Measurements from ENCODE around the gene MAML3.

MAML3 gene

DNA sequence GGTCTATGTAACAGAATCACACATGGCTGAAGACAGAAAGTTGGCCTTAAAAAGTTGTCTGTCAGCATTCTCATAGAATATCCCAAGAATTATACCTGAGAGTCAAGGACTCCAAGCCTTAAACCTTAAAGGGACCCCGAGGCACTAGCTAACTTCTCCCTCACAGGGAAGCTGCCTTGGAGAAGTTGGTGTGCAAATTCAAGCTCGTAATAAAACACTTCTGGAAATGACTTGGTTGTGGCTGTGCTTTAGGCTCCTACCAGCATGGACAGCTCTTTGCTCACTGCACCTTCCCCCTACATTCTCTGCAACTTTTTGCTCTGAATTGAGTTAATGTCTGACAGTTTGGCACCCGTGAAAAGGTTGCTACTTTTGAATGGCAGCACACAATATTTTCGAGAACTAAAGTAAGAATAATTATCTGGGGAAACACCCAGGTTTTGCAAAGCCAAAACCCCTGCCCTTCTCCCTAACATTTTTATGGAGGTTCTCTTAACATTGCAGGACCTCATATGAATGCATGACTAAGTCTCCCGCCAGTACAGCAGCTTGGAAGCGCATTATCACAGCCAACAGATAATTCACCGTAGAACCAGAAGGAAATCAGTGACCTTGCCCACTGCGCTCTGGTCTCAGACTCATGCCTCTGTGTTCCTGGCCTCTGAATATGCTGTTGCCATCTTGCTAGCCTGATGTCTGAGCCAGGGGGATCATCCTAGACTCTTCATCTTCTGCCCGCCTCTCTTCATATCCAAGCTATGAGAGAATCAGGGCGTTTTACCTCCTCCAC lies 397.4 kb downstream of the MAML3 start:
- no peak for DNase-seq (ENCODE audit: low read depth)

DNA sequence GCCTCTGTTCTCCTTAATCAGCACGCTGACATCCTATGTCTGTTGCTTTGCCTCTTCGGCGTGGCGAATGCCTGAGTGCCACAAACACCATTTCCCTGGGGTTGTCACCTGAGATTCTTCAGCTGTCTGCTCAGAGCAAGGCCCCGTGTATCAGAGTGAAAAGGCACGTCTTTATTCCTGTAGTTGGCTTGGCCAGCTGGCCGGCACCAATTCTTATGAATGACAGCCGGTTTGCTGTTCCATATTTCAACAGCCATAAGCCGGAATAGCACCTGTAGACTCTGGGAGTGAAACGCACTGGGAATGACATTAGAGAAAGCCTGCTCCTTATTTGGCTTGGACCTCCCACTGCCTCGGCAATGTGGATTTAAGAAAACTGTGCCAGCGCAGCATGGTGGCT lies 399.0 kb downstream of the MAML3 start:
- DNase-seq (ENCODE audit: low read depth): no peak

DNA sequence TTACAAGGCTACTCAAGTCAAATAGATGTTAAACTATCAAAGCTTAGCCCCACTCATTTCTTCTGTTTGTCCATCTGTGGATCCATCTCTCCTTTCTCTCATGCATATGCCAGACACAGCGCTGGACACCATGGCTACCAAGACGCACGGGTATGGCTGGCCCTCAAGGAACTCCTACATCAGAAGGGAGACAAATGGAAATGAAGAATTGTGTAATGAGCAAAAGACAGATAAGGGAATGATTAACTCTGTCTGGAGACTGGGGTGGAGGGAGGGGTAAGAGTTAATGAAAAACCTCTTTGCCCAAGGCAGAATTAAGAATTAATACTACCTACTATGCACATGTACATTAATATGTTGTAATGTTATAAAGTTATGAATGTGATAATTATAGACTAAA lies 400.3 kb downstream of the MAML3 start:
- no peak for DNase-seq (ENCODE audit: low read depth)

DNA sequence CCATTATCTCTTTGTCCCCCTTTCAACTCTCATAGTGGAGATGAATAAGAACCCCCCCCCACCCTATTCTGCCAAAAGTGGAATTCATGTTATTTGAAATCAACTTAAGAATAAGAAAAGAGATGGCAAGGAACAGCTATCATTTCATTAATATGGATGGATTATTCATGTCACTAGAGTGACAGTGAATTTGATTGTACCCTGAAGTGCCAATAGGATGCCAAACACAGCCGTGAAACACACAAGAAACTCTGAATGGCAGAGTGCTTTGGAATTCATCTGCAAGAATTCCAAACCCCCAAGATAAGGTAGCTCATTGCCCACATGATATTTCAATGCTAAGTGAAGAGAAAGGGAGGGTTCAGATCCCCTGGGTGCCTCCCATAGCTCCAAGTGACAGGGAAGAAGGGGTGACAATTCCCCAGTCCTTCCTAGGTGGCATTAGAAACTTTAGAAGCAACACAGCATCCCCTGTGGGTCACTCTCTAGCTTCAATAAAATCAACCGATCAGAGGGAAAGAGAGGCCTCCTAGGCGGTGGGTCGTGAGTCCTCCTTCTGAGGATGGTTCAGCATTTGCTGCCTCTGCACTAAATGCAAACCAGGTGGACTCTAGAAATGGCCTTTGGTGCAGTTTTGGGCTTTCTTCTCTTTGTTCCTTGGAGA lies 404.0 kb downstream of the MAML3 start:
- no peak for DNase-seq (ENCODE audit: low read depth)

DNA sequence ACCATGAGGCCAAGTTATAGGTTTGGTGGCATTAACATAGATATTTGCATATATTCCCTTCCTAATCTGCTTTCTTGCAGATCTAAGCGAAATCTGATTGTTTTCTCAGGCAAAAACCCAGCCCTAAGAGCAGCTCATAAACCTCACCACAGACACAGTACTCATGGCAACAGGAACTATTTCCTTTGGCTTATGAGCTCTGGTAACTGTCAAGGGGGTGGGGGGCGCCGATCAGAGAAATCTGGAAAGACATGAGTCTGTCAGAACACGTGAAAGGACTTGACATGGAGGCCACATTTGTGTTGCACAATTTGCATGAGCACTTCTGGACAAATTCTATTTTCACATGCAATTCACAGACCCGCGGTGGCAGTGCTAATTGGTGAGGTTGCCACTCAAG lies 404.6 kb downstream of the MAML3 start:
- no peak for DNase-seq (ENCODE audit: low read depth)

DNA sequence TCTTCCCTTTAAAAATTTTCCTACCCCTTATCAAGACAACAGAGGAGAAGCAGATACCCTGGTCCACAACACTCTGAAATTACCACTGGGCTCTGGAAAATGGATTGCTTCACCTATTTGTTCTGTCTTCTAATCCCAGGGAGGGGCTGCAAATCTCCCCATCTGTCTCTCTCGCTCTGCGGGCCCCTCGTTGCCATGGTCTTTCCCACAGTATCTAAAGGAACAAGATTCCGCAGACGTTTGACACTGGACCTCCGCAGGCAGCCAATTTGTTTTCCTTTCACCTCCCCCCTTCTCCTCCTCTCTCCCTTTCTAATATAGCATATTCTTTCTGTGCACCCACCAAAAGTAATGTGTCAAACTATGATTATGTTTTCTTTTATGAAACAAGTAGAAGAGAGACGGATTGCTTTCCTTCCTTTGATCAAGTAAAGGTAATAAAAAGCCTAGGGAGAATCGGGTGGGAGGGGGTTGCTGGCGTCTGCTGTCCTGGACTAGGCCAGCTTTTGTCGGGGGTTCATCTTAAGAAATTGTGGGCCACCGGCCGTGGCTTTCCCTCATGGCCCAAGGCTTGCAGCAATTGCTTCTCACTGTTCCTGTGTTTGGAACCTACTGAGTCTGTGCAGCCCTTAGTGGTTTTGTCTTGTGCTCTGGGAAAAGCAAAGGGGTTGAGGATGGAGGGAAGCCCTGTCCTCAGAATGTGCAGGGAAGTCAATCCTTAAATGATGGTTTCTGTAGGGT lies 407.4 kb downstream of the MAML3 start:
- DNase-seq (ENCODE audit: low read depth): no peak

DNA sequence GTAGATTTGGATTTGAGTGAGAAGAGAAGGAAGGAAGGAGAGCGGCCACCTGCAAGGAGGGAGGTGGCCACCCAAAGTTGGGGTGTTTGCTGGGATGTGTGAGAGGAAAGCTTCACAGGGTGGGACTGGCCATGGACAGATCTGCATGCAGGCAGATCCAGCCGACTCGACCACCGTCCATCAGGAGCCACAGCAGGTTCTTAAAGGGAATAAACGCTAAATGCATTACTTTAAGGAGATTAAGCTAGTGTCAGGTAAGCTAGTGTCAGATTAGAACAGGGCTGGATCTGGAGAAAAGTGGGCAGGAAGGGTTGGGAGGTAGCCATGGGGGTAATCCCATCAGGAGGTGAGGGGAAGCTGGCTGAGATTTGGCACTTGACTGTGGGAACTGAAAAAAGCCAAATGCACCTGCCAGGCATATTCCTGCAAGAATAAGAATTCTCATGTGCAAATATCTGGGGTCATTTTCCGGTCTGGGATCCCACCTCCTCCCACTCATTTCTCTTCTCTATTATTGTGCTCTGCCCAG lies 408.8 kb downstream of the MAML3 start:
- DNase-seq (ENCODE audit: low read depth): no peak

DNA sequence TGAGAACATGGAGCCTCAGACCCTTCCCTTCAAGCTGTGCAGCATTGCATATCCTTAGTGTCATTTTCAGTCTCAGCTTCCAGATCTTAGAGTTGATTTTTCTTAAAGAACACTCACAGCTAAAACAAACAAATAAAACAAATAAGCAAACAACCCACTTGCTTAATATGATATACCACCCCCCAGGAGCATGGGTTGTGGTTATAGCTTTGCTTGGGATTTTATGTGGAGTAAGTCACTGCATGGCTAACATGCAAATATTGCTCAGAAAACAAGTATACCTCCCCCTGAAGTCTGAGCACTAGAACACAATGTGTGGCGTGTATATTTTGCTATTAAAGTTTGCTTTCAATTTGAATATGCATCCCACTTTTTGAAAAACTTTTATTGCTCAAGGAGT lies 409.8 kb downstream of the MAML3 start:
- DNase-seq (ENCODE audit: low read depth): no peak

DNA sequence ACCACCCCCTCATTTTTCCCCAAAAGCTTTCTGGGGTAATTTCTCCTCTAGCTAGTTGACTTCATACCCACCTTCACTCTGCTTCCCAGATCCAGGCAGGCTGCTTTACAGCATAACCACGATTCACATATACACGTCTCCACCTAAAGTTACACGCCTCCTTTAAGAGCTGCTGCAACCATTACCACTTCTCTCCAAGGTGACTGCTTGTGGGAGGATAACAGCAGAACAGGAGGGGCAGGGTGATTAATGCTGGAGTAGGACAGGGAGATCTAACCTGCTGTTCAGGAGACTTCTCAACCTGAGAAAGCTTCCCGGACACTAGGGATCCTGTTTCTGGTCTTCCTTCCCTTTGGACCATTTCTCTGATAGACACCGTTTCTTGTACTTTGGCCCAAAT lies 411.0 kb downstream of the MAML3 start:
- DNase-seq (ENCODE audit: low read depth): no peak

DNA sequence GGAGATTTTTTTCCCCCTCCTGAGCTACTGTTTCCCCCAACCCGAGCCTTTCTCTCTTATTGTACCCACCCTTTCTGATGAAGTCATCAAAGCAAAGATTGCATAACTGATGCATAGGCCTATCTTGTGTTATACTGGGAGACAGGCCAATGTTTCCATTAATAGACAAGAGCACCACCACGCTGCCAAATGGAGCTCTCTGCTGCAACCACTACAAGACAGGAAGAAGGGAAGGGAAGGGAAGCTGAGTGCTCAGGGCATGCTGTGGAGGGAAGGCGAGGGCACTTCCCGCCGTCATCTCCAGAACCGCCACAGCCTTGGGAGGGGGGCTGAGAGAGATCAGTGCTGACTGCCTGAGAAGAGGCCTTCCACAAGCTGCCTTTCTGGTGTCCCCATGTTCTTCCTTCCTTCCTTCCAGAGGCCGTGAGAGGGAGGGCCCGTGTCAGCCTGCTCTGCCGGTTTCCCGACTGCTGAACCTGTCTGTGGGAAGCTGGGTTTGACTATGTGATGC lies 413.4 kb downstream of the MAML3 start:
- DNase-seq (ENCODE audit: low read depth): no peak

DNA sequence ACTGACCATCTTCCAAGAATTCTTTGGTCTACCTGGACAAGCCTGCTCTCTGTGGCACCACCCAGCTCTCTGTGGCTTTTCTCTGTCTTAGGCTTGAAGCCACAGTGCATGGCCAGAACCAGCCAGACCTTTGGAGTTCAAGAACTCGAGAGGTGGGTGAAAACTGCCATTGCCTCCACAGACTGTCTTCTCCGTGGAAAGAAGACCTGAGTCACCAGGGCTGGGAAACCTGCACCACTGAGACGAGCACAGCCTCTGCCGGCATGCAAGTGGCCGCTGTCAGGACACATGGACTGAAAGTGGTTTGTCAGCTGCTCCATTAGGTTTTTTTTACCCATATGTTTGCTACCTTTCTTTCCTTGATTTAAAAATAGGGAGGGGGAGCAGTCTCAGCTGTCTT lies 413.9 kb downstream of the MAML3 start:
- no peak for DNase-seq (ENCODE audit: low read depth)

DNA sequence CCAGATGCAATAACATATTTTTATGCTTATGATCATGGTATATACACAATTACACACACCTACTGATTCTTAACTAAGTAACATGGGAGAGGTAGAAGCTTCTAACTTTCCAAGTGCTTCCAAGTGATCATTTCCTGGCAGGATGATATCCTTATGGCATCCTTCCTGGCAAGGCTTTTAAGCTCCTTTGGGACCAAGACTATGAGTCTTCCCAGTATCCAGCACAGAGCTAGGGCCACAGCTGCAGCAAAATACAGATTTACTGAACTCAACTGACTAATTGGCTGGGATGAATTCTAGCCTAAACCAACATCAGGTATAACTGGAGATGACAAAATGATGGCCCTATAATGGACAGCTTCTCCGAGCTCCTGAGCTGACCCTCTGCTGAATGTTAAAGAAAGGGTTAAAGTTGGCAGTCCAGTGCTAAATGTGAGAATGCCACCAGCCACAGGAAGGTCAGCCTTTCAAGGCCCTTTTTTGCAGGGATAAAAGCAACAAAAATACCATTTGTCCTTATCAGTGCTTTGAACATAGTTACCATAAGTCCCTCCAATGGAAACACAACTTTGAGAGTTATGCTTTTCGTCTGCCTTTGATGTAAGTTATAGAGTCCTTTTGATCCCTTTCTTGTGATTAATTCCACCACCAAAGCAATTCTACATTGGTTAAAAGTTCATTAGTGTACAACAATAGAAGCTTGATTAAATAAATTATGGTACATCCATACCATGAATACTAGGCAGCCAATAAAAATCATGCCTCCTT lies 415.0 kb downstream of the MAML3 start:
- no peak for DNase-seq (ENCODE audit: low read depth)

DNA sequence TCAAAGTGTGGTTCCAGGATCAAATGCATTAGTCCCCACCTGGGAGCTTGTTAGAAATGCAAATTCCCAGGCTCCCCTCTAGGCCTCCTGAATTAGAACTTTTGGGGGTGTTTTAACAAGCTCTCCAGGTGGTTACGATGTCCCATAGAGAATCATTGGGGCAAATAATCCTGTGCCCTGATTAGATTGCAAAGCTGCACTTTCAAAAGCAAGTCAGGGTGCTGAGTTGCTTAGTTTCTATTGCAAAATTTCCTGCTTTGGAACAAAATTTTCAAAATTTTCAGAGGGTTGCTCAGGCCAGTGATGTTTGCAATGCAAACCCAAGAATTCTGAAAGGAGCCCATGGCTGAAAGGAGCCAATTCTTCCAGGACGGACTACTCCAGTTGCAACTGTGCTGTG lies 417.3 kb downstream of the MAML3 start:
- no peak for DNase-seq (ENCODE audit: low read depth)

DNA sequence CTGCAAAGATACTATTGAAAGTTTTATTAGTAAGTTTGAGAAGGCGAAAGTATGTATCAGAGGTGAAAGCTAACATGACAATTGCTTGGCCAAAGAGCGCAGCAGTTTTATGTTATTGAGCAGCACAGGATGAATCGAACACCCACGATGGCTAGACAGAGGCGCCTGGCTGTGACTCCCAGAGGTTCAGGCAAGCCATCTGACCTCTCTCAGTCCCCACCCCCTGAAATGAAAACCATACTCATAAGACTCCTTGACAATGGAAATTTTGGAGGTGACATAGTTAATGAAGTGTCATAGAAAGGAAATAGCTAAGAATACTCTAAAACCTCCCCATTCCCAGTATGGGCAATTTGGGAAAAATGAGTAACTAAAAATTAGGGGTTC lies 417.7 kb downstream of the MAML3 start:
- DNase-seq (ENCODE audit: low read depth): no peak

DNA sequence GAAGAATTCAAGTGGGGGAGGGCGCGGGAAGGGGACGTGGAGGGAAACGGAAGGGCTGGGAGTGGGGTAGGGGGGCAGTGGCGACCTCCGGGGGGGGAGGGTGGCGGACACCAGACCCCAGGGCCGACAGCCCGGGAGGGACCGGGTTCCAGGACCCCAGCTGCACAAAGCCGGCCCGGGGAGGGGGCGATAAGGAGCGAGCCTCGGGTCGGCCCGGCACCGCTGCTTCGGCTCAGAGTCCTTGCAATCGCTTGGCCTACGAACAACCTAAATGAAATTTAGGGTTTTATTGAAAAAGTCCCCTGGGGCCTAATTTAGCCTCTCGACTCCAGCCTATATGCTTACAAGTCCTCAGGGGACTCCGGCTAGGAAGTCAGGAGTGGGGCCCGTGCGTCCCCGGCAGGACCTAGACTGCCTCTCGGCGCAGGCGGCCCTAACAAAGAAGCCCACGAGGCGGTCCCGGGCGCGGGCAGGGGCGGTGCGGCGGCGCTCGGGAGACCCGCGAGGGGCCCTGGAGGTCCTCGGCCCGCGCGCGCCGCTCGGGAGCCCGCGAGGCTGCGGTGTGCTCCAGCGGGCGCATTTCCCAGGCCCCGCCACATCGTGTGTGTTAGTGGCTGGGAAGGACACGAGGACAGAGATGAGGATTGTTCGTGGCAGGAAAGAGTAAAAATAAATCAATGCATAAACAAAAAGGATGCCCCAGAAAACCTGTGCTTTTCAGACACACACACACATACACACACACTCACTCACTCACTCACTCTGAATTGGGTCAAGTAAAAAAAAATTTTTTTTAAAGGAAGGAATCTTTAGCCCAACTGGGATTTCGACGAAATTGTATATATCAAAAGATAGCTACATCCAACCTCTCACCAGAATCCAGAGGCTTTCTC lies 418.4 kb downstream of the MAML3 start:
- no peak for DNase-seq (ENCODE audit: low read depth)

DNA sequence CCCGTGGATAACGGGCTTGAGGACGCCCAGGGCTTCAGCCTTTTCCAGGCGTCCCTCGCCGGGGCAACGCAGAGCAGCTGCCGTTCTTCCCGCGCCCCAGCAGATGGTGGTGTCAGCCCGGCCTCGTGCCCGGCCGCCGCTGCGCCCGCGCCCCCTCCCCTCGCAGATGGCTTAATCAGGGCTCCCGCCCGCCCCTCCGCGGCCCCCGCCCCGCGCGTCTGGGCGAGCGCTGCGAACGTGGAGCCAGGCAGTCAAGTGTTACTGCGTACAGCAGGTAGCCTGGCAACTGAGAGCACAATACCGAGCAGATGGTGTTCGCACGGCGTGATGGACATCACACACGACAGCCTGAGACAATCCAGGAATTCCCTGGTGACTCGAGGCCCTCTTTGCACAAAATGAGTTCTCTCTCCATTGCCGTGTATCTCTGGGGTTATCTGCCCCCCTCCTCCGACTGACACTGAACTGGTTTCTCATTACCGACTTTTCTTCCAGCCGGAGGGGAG lies 419.1 kb downstream of the MAML3 start:
- DNase-seq (ENCODE audit: low read depth): peak; percentile 37

DNA sequence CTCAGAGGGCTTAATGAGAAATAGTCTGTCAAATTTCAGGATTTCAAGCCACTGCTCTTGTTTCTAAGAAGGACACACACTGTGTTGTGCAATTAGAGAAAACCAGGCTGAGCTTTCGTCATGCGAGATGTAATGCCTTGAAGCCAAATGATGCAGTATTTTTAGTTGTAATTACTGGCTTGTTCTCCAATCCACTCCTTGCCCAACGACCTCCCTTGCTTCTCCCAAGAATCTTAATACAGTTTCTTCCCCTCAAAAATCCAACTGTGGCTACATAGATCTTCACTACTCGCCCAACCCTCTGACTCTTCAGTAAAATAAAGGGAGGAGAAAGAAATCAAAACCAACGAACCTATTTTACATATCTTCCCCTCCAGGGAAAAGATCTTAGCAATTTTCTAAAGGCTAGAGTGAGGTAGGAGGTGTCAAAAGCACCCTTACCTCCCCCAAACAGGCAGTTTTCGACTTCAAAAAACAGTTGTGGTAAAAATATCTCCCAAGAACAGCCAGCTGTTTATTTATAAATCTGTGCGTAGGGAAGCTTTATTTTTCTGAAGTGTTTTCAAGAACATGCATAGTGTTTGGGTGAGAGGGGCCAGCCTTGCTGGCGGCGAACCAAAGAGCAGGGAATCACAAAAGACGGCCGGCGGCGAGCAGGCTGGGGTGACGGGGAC lies 419.6 kb downstream of the MAML3 start:
- no peak for DNase-seq (ENCODE audit: low read depth)

DNA sequence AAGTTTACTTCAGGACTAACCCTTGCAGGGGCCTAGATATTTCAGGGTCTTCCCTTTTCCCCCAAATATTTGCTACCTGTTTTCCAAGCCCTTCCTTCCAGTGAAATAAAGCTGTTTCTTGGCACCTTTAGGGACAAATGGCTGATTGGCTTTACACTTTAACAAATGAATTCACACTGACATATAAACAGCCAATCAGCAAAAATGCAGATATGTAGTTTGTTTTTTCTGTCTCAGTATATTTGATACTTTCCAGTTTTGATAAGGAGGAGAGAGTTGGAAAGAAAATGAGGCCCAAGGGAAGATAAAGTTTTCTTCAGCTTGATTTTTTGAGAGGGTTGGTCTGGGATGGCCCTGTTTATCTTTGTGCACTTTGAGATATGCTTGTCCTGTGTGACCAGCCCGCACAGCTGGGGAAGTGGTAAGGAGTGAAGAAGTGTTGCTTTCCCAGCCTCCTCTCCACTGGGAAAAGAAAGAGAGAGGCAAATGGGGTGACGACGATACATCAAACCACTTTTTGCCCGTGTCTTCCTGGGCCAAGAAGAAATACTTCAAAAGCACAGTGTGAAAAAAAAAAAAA lies 420.9 kb downstream of the MAML3 start:
- no peak for DNase-seq (ENCODE audit: low read depth)

DNA sequence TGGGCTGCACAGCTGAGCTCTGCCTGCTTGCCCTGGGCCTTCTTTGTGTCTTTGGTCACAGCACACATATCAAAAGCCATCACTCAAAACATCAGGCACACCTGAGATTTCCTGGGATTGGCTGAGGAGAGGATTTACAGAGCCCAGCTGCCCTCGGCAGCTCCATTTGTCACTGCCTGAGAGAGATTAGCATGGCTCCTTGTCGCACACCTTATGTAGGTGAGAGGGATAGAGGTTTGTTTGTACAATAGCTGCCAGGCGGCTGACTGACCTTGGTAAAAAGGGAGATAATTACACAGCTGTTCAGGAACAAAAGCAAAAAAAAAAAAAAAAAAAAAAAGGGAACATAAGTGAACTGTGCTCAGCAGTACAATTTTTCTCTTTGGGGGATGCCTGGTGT lies 425.1 kb downstream of the MAML3 start:
- DNase-seq (ENCODE audit: low read depth): no peak

DNA sequence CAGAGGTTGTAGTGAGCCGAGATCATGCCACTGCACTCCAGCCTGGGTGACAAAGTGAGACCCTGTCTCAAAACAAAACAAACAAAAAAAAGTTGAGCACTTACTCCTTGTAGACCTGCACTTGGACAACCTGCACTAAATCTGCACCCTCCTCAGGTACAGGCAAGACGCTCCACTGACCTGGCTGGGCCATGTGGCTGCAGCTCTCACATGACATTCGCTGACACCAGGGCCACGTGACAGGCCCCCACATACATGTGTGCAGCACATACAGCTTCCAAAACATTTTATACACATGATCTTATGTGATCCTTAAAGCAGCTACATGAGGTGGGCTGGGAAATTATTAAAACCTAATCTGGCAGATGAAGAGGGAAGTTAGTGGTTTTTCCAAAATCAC lies 425.8 kb downstream of the MAML3 start:
- DNase-seq (ENCODE audit: low read depth): no peak
